Measurements from ENCODE around the gene CSNK1G2. TPM values are rescaled to one million over a fixed set of nuclear protein-coding genes. Genes with fewer than 3 reads are reported as not detected.
A peak's percentile ranks its signal among the peaks of the same experiment; 100 is the strongest.

CSNK1G2 gene
- total and polyA plus RNA-seq, 2 of the 13 experiments (the other 11 are each of a cell fraction or from before 2014, with no cell fraction given), result 53.8 to 72.5 TPM

GRCh38 chr19:1902923-1903322 lies 38.0 kb upstream of the CSNK1G2 start (continued):
- TF ChIP-seq ZNF512 (CRISPR knock-in tag; IDR thresholded peaks at IDR 0.05) (no peak), ZNF703 (CRISPR knock-in tag; IDR thresholded peaks at IDR 0.05; ENCODE audit: borderline replicate concordance) (no peak), PHF8 (CRISPR knock-in tag; IDR thresholded peaks at IDR 0.05) (no peak), JARID2 (CRISPR knock-in tag; IDR thresholded peaks at IDR 0.05; ENCODE audit: insufficient replicate concordance) (no peak), RBM39 (IDR thresholded peaks at IDR 0.05; ENCODE audit: low read depth, low read length, poor library complexity, severe bottlenecking) (no peak), THRA (CRISPR knock-in tag; IDR thresholded peaks at IDR 0.05; ENCODE audit: borderline replicate concordance) (peak; percentile 24; the same call in 1 of the 2 replicates), NCOA2 (CRISPR knock-in tag; IDR thresholded peaks at IDR 0.05) (no peak), ZMYM3 (CRISPR knock-in tag; IDR thresholded peaks at IDR 0.05) (peak; percentile 79; the same call in 1 of the 2 replicates), MLX (CRISPR knock-in tag; IDR thresholded peaks at IDR 0.05) (no peak), ZNF451 (CRISPR knock-in tag; IDR thresholded peaks at IDR 0.05) (no peak), RERE (CRISPR knock-in tag; IDR thresholded peaks at IDR 0.05; ENCODE audit: low read depth) (no peak), ZNF644 (CRISPR knock-in tag; IDR thresholded peaks at IDR 0.05; ENCODE audit: low read depth) (no peak), XBP1 (CRISPR knock-in tag; IDR thresholded peaks at IDR 0.05) (no peak), KLF11 (CRISPR knock-in tag; IDR thresholded peaks at IDR 0.05) (no peak), EEA1 (CRISPR knock-in tag; IDR thresholded peaks at IDR 0.05; ENCODE audit: borderline replicate concordance) (no peak), MBD4 (IDR thresholded peaks at IDR 0.05; ENCODE audit: borderline replicate concordance, low read length) (no peak), HMGXB4 (CRISPR knock-in tag; IDR thresholded peaks at IDR 0.05; ENCODE audit: borderline replicate concordance in 1 of 2, low read depth in 1 of 2) (no peak), ZNF460 (CRISPR knock-in tag; IDR thresholded peaks at IDR 0.05; ENCODE audit: borderline replicate concordance) (no peak; the same call in 1 of the 2 replicates), HCFC1 (IDR thresholded peaks at IDR 0.05; ENCODE audit: low read depth, low read length) (no peak)
